ENCODE results near the gene RXRA.

The RXRA gene

GRCh38 chr9:134339183-134339806 is 13.0 kb downstream of the RXRA start:
- no peak for DNase-seq (ENCODE audit: low read depth)

GRCh38 chr9:134340475-134341160 is 14.4 kb downstream of the RXRA start:
- no peak for DNase-seq (ENCODE audit: low read depth)

GRCh38 chr9:134341306-134341705 is 15.1 kb downstream of the RXRA start:
- DNase-seq (ENCODE audit: low read depth), result no peak

- no peak for DNase-seq (ENCODE audit: low read depth)
Observed at GRCh38 chr9:134341929-134342745, 15.9 kb downstream of the RXRA start.

GRCh38 chr9:134342746-134343115 is 16.5 kb downstream of the RXRA start:
- DNase-seq (ENCODE audit: low read depth), result no peak

- DNase-seq (ENCODE audit: low read depth), result no peak
Observed at GRCh38 chr9:134343637-134344036, 17.4 kb downstream of the RXRA start.

- DNase-seq (ENCODE audit: low read depth), result no peak
Observed at GRCh38 chr9:134344068-134344799, 18.0 kb downstream of the RXRA start.

- no peak for DNase-seq (ENCODE audit: low read depth)
Observed at GRCh38 chr9:134344800-134345310, 18.6 kb downstream of the RXRA start.

- no peak for DNase-seq (ENCODE audit: low read depth)
Observed at GRCh38 chr9:134345737-134346136, 19.5 kb downstream of the RXRA start.

- DNase-seq (ENCODE audit: low read depth), result no peak
Observed at GRCh38 chr9:134346151-134346550, 19.9 kb downstream of the RXRA start.

- no peak for DNase-seq (ENCODE audit: low read depth)
Observed at GRCh38 chr9:134346840-134347583, 20.8 kb downstream of the RXRA start.

GRCh38 chr9:134347996-134348395 is 21.7 kb downstream of the RXRA start:
- no peak for DNase-seq (ENCODE audit: low read depth)

GRCh38 chr9:134348404-134349155 is 22.3 kb downstream of the RXRA start:
- no peak for DNase-seq (ENCODE audit: low read depth)

- no peak for DNase-seq (ENCODE audit: low read depth)
Observed at GRCh38 chr9:134349936-134350335, 23.7 kb downstream of the RXRA start.

- no peak for DNase-seq (ENCODE audit: low read depth)
Observed at GRCh38 chr9:134350416-134350994, 24.2 kb downstream of the RXRA start.

GRCh38 chr9:134351606-134352176 is 25.4 kb downstream of the RXRA start:
- no peak for DNase-seq (ENCODE audit: low read depth)

- no peak for DNase-seq (ENCODE audit: low read depth)
Observed at GRCh38 chr9:134352247-134352933, 26.1 kb downstream of the RXRA start.

GRCh38 chr9:134353539-134353938 is 27.3 kb downstream of the RXRA start:
- no peak for DNase-seq (ENCODE audit: low read depth)

GRCh38 chr9:134355158-134355557 is 28.9 kb downstream of the RXRA start:
- no peak for DNase-seq (ENCODE audit: low read depth)

Data from fibroblast of the conjunctiva (primary cell).